ENCODE measurements around the gene EPHA5.

Gene EPHA5

DNA sequence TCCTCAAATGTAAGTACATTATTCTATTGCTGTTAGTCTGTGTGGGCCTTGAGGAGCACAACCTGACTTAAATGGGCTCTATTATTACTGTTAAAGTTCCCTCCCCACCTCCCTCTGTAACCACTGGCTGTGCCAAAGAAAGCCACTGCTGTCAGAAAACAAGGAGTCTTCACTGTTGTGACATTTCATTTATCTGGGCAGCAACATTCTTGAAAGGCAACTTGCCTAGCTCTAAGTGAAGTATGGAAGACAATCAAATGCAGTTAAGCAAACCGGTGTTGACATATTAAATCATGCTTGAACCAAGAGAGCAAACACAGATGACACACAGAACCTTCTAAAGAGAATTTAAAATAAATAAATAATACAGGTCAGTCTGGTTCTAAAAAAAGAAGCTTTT, 81.0 kb downstream of the EPHA5 start:
- Histone ChIP-seq H3K4me3 (ENCODE audit: insufficient read depth, low read depth, low read length, poor library complexity, severe bottlenecking) (no peak overlapping the region), H3K9me3 (ENCODE audit: control insufficient read depth, low read length) (no peaks in the 10 kb centered on the region), H3K4me1 (ENCODE audit: control insufficient read depth, insufficient read depth, low read length, poor library complexity, severe bottlenecking) (no peaks in the 10 kb centered on the region), H3K27me3 (replicated peaks; ENCODE audit: control insufficient read depth, insufficient read depth, low read length, poor library complexity, severe bottlenecking) (no peaks in the 10 kb centered on the region), H3K27ac (ENCODE audit: insufficient read depth, low read length, poor library complexity, severe bottlenecking) (no peak overlapping the region), H3K36me3 (ENCODE audit: control insufficient read depth, insufficient read depth, low read length) (no peaks in the 10 kb centered on the region)
- no peak for DNase-seq

DNA sequence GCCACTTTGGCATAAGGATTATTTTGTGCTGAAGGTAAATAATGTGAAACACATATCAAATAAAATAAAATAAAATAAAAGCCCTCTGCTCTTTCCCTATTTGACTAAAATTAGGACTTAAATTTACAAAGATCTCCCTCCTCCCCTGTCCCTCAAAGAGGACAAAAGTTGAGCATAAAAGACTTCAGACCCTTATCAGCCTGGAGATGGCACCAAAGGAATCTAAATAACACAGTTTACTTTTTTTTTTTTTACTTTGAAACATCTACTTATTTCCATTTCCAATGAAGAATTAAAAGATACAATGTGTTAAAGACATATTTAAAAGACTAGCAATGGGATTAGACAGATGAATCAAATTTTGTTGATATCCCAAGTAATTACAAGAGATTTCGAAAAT, 89.7 kb downstream of the EPHA5 start:
- Histone ChIP-seq H3K4me3 (ENCODE audit: insufficient read depth, low read depth, low read length, poor library complexity, severe bottlenecking) (no peak overlapping the region), H3K9me3 (ENCODE audit: control insufficient read depth, low read length) (no peaks in the 10 kb centered on the region), H3K27ac (ENCODE audit: insufficient read depth, low read length, poor library complexity, severe bottlenecking) (no peak overlapping the region), H3K4me1 (ENCODE audit: control insufficient read depth, insufficient read depth, low read length, poor library complexity, severe bottlenecking) (no peaks in the 10 kb centered on the region), H3K27me3 (replicated peaks; ENCODE audit: control insufficient read depth, insufficient read depth, low read length, poor library complexity, severe bottlenecking) (no peaks in the 10 kb centered on the region), H3K36me3 (ENCODE audit: control insufficient read depth, insufficient read depth, low read length) (no peaks in the 10 kb centered on the region)
- no peak for DNase-seq

GRCh38 chr4:65566473-65566872, 103.8 kb downstream of the EPHA5 start:
- Histone ChIP-seq H3K4me1 (ENCODE audit: control insufficient read depth, insufficient read depth, low read length, poor library complexity, severe bottlenecking) (no peaks in the 10 kb centered on the region), H3K36me3 (ENCODE audit: control insufficient read depth, insufficient read depth, low read length) (no peaks in the 10 kb centered on the region), H3K4me3 (ENCODE audit: insufficient read depth, low read depth, low read length, poor library complexity, severe bottlenecking) (no peak overlapping the region), H3K27ac (ENCODE audit: insufficient read depth, low read length, poor library complexity, severe bottlenecking) (no peak overlapping the region), H3K27me3 (replicated peaks; ENCODE audit: control insufficient read depth, insufficient read depth, low read length, poor library complexity, severe bottlenecking) (no peaks in the 10 kb centered on the region), H3K9me3 (ENCODE audit: control insufficient read depth, low read length) (no peaks in the 10 kb centered on the region)
- DNase-seq, result no peak

- Histone ChIP-seq H3K4me1 (ENCODE audit: control insufficient read depth, insufficient read depth, low read length, poor library complexity, severe bottlenecking) (no peaks in the 10 kb centered on the region), H3K9me3 (ENCODE audit: control insufficient read depth, low read length) (peaks cover 3% of the 10 kb centered on the region), H3K27me3 (replicated peaks; ENCODE audit: control insufficient read depth, insufficient read depth, low read length, poor library complexity, severe bottlenecking) (no peaks in the 10 kb centered on the region), H3K27ac (ENCODE audit: insufficient read depth, low read length, poor library complexity, severe bottlenecking) (no peak overlapping the region), H3K36me3 (ENCODE audit: control insufficient read depth, insufficient read depth, low read length) (no peaks in the 10 kb centered on the region), H3K4me3 (ENCODE audit: insufficient read depth, low read depth, low read length, poor library complexity, severe bottlenecking) (no peak overlapping the region)
- DNase-seq, result no peak
Measured at GRCh38 chr4:65561164-65561563, 109.1 kb downstream of the EPHA5 start.

- peaks cover 3% of the 10 kb centered on the region for H3K9me3 ChIP-seq (ENCODE audit: control insufficient read depth, low read length)
- H3K4me1 ChIP-seq (ENCODE audit: control insufficient read depth, insufficient read depth, low read length, poor library complexity, severe bottlenecking), result no peaks in the 10 kb centered on the region
- DNase-seq, result no peak
- H3K4me3 ChIP-seq (ENCODE audit: insufficient read depth, low read depth, low read length, poor library complexity, severe bottlenecking), result no peak overlapping the region
- no peaks in the 10 kb centered on the region for H3K27me3 ChIP-seq (replicated peaks; ENCODE audit: control insufficient read depth, insufficient read depth, low read length, poor library complexity, severe bottlenecking)
- no peak overlapping the region for H3K27ac ChIP-seq (ENCODE audit: insufficient read depth, low read length, poor library complexity, severe bottlenecking)
- no peaks in the 10 kb centered on the region for H3K36me3 ChIP-seq (ENCODE audit: control insufficient read depth, insufficient read depth, low read length)
Measured at GRCh38 chr4:65559270-65559669, 111.0 kb downstream of the EPHA5 start.

GRCh38 chr4:65552057-65552456, 118.2 kb downstream of the EPHA5 start:
- no peak for DNase-seq
- Histone ChIP-seq H3K27ac (ENCODE audit: insufficient read depth, low read length, poor library complexity, severe bottlenecking) (no peak overlapping the region), H3K4me3 (ENCODE audit: insufficient read depth, low read depth, low read length, poor library complexity, severe bottlenecking) (no peak overlapping the region), H3K4me1 (ENCODE audit: control insufficient read depth, insufficient read depth, low read length, poor library complexity, severe bottlenecking) (no peaks in the 10 kb centered on the region), H3K36me3 (ENCODE audit: control insufficient read depth, insufficient read depth, low read length) (no peaks in the 10 kb centered on the region), H3K9me3 (ENCODE audit: control insufficient read depth, low read length) (peaks cover 3% of the 10 kb centered on the region), H3K27me3 (replicated peaks; ENCODE audit: control insufficient read depth, insufficient read depth, low read length, poor library complexity, severe bottlenecking) (no peaks in the 10 kb centered on the region)

DNA sequence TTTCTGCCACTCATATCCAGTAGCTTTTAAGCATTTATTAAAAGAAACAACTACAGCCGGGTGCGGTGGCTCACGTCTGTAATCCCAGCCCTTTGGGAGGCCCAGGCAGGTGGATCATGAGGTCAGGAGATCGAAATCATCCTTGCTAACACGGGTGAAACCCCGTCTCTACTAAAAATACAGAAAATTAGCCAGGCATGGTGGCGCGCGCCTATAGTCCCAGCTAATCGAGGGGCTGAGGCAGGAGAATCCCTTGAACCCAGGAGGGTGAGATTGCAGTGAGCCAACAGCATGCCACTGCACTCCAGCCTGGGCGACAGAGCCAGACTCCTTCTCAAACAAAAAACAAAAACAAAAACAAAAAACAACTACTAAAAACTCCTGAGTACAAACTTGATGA, 119.8 kb downstream of the EPHA5 start:
- DNase-seq, result no peak
- Histone ChIP-seq H3K4me1 (ENCODE audit: control insufficient read depth, insufficient read depth, low read length, poor library complexity, severe bottlenecking) (no peaks in the 10 kb centered on the region), H3K27me3 (replicated peaks; ENCODE audit: control insufficient read depth, insufficient read depth, low read length, poor library complexity, severe bottlenecking) (no peaks in the 10 kb centered on the region), H3K4me3 (ENCODE audit: insufficient read depth, low read depth, low read length, poor library complexity, severe bottlenecking) (no peak overlapping the region), H3K27ac (ENCODE audit: insufficient read depth, low read length, poor library complexity, severe bottlenecking) (no peak overlapping the region), H3K9me3 (ENCODE audit: control insufficient read depth, low read length) (no peaks in the 10 kb centered on the region), H3K36me3 (ENCODE audit: control insufficient read depth, insufficient read depth, low read length) (no peaks in the 10 kb centered on the region)

GRCh38 chr4:65546882-65547416, 123.3 kb downstream of the EPHA5 start:
- Histone ChIP-seq H3K9me3 (ENCODE audit: control insufficient read depth, low read length) (no peaks in the 10 kb centered on the region), H3K4me1 (ENCODE audit: control insufficient read depth, insufficient read depth, low read length, poor library complexity, severe bottlenecking) (no peaks in the 10 kb centered on the region), H3K4me3 (ENCODE audit: insufficient read depth, low read depth, low read length, poor library complexity, severe bottlenecking) (no peak overlapping the region), H3K36me3 (ENCODE audit: control insufficient read depth, insufficient read depth, low read length) (no peaks in the 10 kb centered on the region), H3K27ac (ENCODE audit: insufficient read depth, low read length, poor library complexity, severe bottlenecking) (no peak overlapping the region), H3K27me3 (replicated peaks; ENCODE audit: control insufficient read depth, insufficient read depth, low read length, poor library complexity, severe bottlenecking) (no peaks in the 10 kb centered on the region)
- DNase-seq, result no peak

DNA sequence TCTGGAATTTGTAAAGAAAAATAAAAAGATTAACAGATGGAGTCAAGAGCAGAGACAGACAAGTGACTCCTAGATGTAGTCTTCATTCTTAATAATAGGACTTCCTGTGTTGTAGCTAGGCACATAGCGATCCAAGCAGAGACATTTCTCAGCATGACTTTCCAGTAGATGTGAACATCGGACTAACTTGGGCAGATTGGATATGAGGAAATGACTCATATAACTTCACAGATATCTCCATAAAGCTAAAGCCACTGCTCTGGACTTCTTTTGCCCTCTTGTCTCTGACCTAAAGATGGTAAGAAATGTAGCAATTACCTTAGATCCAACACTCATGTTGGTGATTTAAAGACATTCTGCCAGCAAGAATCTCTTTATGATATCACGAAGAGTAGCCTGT, 131.7 kb downstream of the EPHA5 start:
- H3K9me3 ChIP-seq (ENCODE audit: control insufficient read depth, low read length), result no peaks in the 10 kb centered on the region
- DNase-seq, result no peak
- H3K4me1 ChIP-seq (ENCODE audit: control insufficient read depth, insufficient read depth, low read length, poor library complexity, severe bottlenecking), result no peaks in the 10 kb centered on the region
- H3K4me3 ChIP-seq (ENCODE audit: insufficient read depth, low read depth, low read length, poor library complexity, severe bottlenecking), result no peak overlapping the region
- H3K27ac ChIP-seq (ENCODE audit: insufficient read depth, low read length, poor library complexity, severe bottlenecking), result no peak overlapping the region
- no peaks in the 10 kb centered on the region for H3K36me3 ChIP-seq (ENCODE audit: control insufficient read depth, insufficient read depth, low read length)
- H3K27me3 ChIP-seq (replicated peaks; ENCODE audit: control insufficient read depth, insufficient read depth, low read length, poor library complexity, severe bottlenecking), result no peaks in the 10 kb centered on the region

DNA sequence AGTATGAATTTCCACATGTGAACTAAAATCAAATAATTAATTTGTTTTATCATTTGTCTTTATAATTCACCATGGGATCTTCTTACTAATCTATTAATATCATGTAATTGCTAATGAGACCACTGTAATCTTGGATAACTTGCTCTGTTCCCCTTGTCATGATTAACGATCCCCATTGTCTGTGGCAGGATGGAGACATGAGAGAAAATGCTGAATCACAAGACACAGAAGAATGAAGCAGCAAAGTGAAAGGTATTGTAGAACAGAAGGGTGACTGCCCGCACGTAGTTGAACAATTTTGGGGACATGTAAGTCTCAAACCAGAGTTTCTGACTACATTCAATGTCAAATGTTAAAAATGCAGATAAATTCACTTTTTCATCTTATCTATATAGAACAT, 135.2 kb downstream of the EPHA5 start:
- no peak for DNase-seq
- no peaks in the 10 kb centered on the region for H3K36me3 ChIP-seq (ENCODE audit: control insufficient read depth, insufficient read depth, low read length)
- H3K27me3 ChIP-seq (replicated peaks; ENCODE audit: control insufficient read depth, insufficient read depth, low read length, poor library complexity, severe bottlenecking), result no peaks in the 10 kb centered on the region
- H3K9me3 ChIP-seq (ENCODE audit: control insufficient read depth, low read length), result no peaks in the 10 kb centered on the region
- no peaks in the 10 kb centered on the region for H3K4me1 ChIP-seq (ENCODE audit: control insufficient read depth, insufficient read depth, low read length, poor library complexity, severe bottlenecking)
- H3K27ac ChIP-seq (ENCODE audit: insufficient read depth, low read length, poor library complexity, severe bottlenecking), result no peak overlapping the region
- no peak overlapping the region for H3K4me3 ChIP-seq (ENCODE audit: insufficient read depth, low read depth, low read length, poor library complexity, severe bottlenecking)

- H3K9me3 ChIP-seq (ENCODE audit: control insufficient read depth, low read length), result no peaks in the 10 kb centered on the region
- no peak for DNase-seq
Measured at GRCh38 chr4:65521666-65522065, 148.6 kb downstream of the EPHA5 start.

More at GRCh38 chr4:65521666-65522065, 148.6 kb downstream of the EPHA5 start:
- no peaks in the 10 kb centered on the region for H3K4me1 ChIP-seq (ENCODE audit: control insufficient read depth, insufficient read depth, low read length, poor library complexity, severe bottlenecking)
- no peak overlapping the region for H3K27ac ChIP-seq (ENCODE audit: insufficient read depth, low read length, poor library complexity, severe bottlenecking)
- H3K36me3 ChIP-seq (ENCODE audit: control insufficient read depth, insufficient read depth, low read length), result no peaks in the 10 kb centered on the region
- no peaks in the 10 kb centered on the region for H3K27me3 ChIP-seq (replicated peaks; ENCODE audit: control insufficient read depth, insufficient read depth, low read length, poor library complexity, severe bottlenecking)
- H3K4me3 ChIP-seq (ENCODE audit: insufficient read depth, low read depth, low read length, poor library complexity, severe bottlenecking), result no peak overlapping the region

Measured in effector memory CD4-positive, alpha-beta T cell (primary cell).